ENCODE results near the gene APOA5.

- TF ChIP-seq CTCF (IDR thresholded peaks at IDR 0.05) (peak; percentile 67), EZH2phosphoT487 (IDR thresholded peaks at IDR 0.05) (no peak)
These were observed 44.3 kb upstream of the APOA5 start for GRCh38 chr11:116835791-116836631.

Data from neural progenitor cell (in vitro differentiated cells).